ENCODE results near the gene GYS1. TPM values are rescaled to one million over a fixed set of nuclear protein-coding genes. Genes with fewer than 3 reads are reported as not detected.

Gene GYS1
- total and polyA plus RNA-seq, 2 of the 8 experiments (the other 6 are each of a cell fraction or from before 2014, with no cell fraction given), result 30.0 to 38.7 TPM

GRCh38 chr19:48947258-48947542 is 45.9 kb downstream of the GYS1 start:
- Histone ChIP-seq H2BK15ac (ENCODE audit: low read length) (no peak overlapping the region), H3K4me3 (ENCODE audit: extremely low read depth in 1 of 4, insufficient read depth in 2 of 4, low read depth in 3 of 4, low read length in 4 of 4) (no peak overlapping the region), H3K23me2 (ENCODE audit: low read depth, low read length) (no peaks in the 10 kb centered on the region), H3K27me3 (replicated peaks in 1 of 4; ENCODE audit: control insufficient read depth in 3 of 4, extremely low read depth in 1 of 4, insufficient read depth in 3 of 4, low read length in 3 of 4) (no peaks in the 10 kb centered on the region; a peak in 1 of 7 replicates), H3K9me3 (ENCODE audit: insufficient read depth in 2 of 2, low read depth in 1 of 2, low read length in 1 of 2) (no peaks in the 10 kb centered on the region), H2AFZ (ENCODE audit: low read length) (no peak overlapping the region), H3K27ac (ENCODE audit: low read depth, low read length) (no peak overlapping the region), H3K9ac (replicated peaks in 1 of 4; ENCODE audit: extremely low read depth in 1 of 4, low read depth in 3 of 4, low read length in 3 of 4) (no peak overlapping the region), H3K4me1 (replicated peaks in 1 of 4; ENCODE audit: control insufficient read depth in 3 of 4, insufficient read depth in 4 of 4, low read length in 3 of 4) (0 out of 7 replicates have a peak, but pooled peaks cover 0 to 2% (median 0%) of the 10 kb centered on the region in 4 experiments), H3K18ac (ENCODE audit: extremely low read depth, low read length) (no peak overlapping the region), H3K23ac (ENCODE audit: insufficient read length) (no peak overlapping the region), H2BK5ac (ENCODE audit: low read depth, low read length) (no peak overlapping the region), H2BK20ac (ENCODE audit: low read length) (no peak overlapping the region), H4K20me1 (replicated peaks in 1 of 2; ENCODE audit: control insufficient read depth in 1 of 2, insufficient read depth in 2 of 2, low read length in 2 of 2) (peaks cover 0 to under 1% of the 10 kb centered on the region in 2 experiments), H3K79me1 (ENCODE audit: low read depth, low read length) (no peaks in the 10 kb centered on the region), H3K4me2 (ENCODE audit: insufficient read depth in 1 of 2, low read depth in 2 of 2, low read length in 2 of 2) (no peak overlapping the region), H2BK12ac (ENCODE audit: low read depth, low read length) (no peak overlapping the region), H3K79me2 (ENCODE audit: control insufficient read depth in 1 of 2, insufficient read depth in 2 of 2, low read length in 2 of 2) (no peaks in the 10 kb centered on the region), H2BK120ac (replicated peaks; ENCODE audit: low read depth, low read length) (no peak overlapping the region), H4K5ac (ENCODE audit: insufficient read length, low read depth, low read length) (no peak overlapping the region), H3K36me3 (ENCODE audit: control insufficient read depth in 2 of 4, insufficient read depth in 4 of 4, low read length in 3 of 4) (no peaks in the 10 kb centered on the region), H3K14ac (ENCODE audit: insufficient read length) (no peak overlapping the region), H2AK5ac (ENCODE audit: low read depth, low read length) (no peak overlapping the region), H4K91ac (replicated peaks; ENCODE audit: insufficient read length, low read length) (no peak overlapping the region), H3K56ac (replicated peaks; ENCODE audit: insufficient read length, low read depth, low read length) (no peak overlapping the region), H4K8ac (ENCODE audit: extremely low read depth, insufficient read depth, low read length) (no peak overlapping the region; the same call in 1 of the 2 replicates), H3K4ac (replicated peaks; ENCODE audit: insufficient read length, low read depth, low read length) (no peak overlapping the region)
- no peak for FAIRE-seq
- ChIA-PET POLR2A (ENCODE audit: partially characterized antibody) (interaction anchor here (0.9 to 1.7 kb wide), 3 partner anchors 18 to 87 kb away, joined by 3 to 4 read pairs (median 3); partner anchors contain the start of gene PPP1R15A), CTCF (ENCODE audit: partially characterized antibody) (interaction anchor here (1.1 kb wide), 1 partner anchor 20 kb away, joined by 4 read pairs; no protein-coding TSS in a partner anchor)
- no peak for DNase-seq (ENCODE audit: low read depth in 1 of 2, low spot score in 2 of 2)
- WGBS, 2 experiments (ENCODE audit: extremely low coverage in 1 of 2, insufficient coverage in 1 of 2, insufficient read length in 1 of 2, insufficient replicate concordance in 2 of 2, low coverage in 1 of 2, low lambda C conversion rate in 2 of 2, missing lambda C conversion rate in 1 of 2), result 90% methylated on average over 3 of the region's 3 CpGs; no CpG with 5 or more reads in 1 of the 2 experiments
- TF ChIP-seq RXRA (IDR thresholded peaks at IDR 0.05; ENCODE audit: insufficient read depth, low read depth, low read length) (no peak), MAX (IDR thresholded peaks at IDR 0.05) (no peak), KDM1A (IDR thresholded peaks at IDR 0.05; ENCODE audit: borderline replicate concordance, low read length) (no peak), ATF3 (IDR thresholded peaks at IDR 0.05; ENCODE audit: insufficient read depth, low read depth, low read length) (no peak), SRF (IDR thresholded peaks at IDR 0.05; ENCODE audit: low read depth, low read length) (no peak), TBP (IDR thresholded peaks at IDR 0.05; ENCODE audit: low read depth, low read length) (no peak), CTBP2 (IDR thresholded peaks at IDR 0.05; ENCODE audit: borderline replicate concordance, insufficient read depth, insufficient read length, low read length) (no peak), ZNF274 (IDR thresholded peaks at IDR 0.05; ENCODE audit: borderline replicate concordance, extremely low read depth, low read length) (no peak), EP300 (IDR thresholded peaks at IDR 0.05; ENCODE audit: borderline replicate concordance in 1 of 2, low read depth in 2 of 2, low read length in 2 of 2) (no peak), GTF2F1 (IDR thresholded peaks at IDR 0.05; ENCODE audit: borderline replicate concordance, low read depth, low read length) (no peak), HDAC6 (IDR thresholded peaks at IDR 0.05; ENCODE audit: low read depth, low read length) (no peak), TAF1 (IDR thresholded peaks at IDR 0.05; ENCODE audit: low read depth, low read length) (no peak), SIN3A (conservative IDR thresholded peaks at IDR 0.05 in 1 of 2, IDR thresholded peaks at IDR 0.05 in 1 of 2; ENCODE audit: low read depth in 1 of 2, low read length in 2 of 2) (no peak)

Measured in H1 (cell line).